ENCODE measurements around the gene GCNA.

- TF ChIP-seq POLR2AphosphoS5 (IDR thresholded peaks at IDR 0.05; ENCODE audit: low read depth) (no peak), CTCF (conservative IDR thresholded peaks at IDR 0.05; ENCODE audit: low read depth in 2 of 2) (no peak), EZH2 (IDR thresholded peaks at IDR 0.05; ENCODE audit: low read depth, unreplicated experiment) (no peak), ZNF462 (CRISPR knock-in tag; IDR thresholded peaks at IDR 0.05) (no peak), EZH2phosphoT487 (IDR thresholded peaks at IDR 0.05; ENCODE audit: unreplicated experiment) (no peak), STAT1 (IDR thresholded peaks at IDR 0.05; ENCODE audit: unreplicated experiment) (no peak), REST (IDR thresholded peaks at IDR 0.05; ENCODE audit: unreplicated experiment) (no peak), CREB1 (CRISPR knock-in tag; IDR thresholded peaks at IDR 0.05; ENCODE audit: low read depth) (no peak), ZNF331 (CRISPR knock-in tag; IDR thresholded peaks at IDR 0.05; ENCODE audit: low read depth) (no peak)
Observed at GRCh38 chrX:71619986-71620385, 41.7 kb downstream of the GCNA start.

Data from GM23338 (cell line).